CD14-positive monocyte (primary cell): ENCODE results near the gene MKLN1. TPM values are rescaled to one million over a fixed set of nuclear protein-coding genes. Genes with fewer than 3 reads are reported as not detected.

Experiments
- DNase-seq, 3 donors: peaks; one replicate each; pipeline ENCODE4 v3.0.0-alpha.2; 2011 to 2022
- H2AFZ ChIP-seq: 2 replicates; pipeline ENCODE4 v1.6.0; 2012; ENCODE audit warnings: mild to moderate bottlenecking, low read depth, low read length, inconsistent platforms; ENCODE audit not compliant: insufficient read depth, poor library complexity, severe bottlenecking
- H3K27ac ChIP-seq, 2 donors: 1 replicate in 1 of 2; 2 replicates in 1 of 2; pipeline ENCODE4 v1.5.1; 2012 to 2013; ENCODE audit warnings: low read length in 2 of 2, control low read depth in 1 of 2, inconsistent platforms in 1 of 2, low read depth in 1 of 2, mild to moderate bottlenecking in 1 of 2
- H3K27me3 ChIP-seq, 2 donors: one replicate each; pipeline versions ENCODE4 v1.6.0 to v1.6.1; 2011 to 2013; ENCODE audit warnings: low read length in 2 of 2; ENCODE audit not compliant: control insufficient read depth in 2 of 2, insufficient read depth in 2 of 2
- H3K36me3 ChIP-seq, 2 donors: replicated peaks in 1 of 2; 1 replicate in 1 of 2; 2 replicates in 1 of 2; pipeline versions ENCODE4 v1.5.1 to v1.6.1; 2012 to 2013; ENCODE audit warnings: low read length in 2 of 2, control low read depth in 1 of 2, inconsistent platforms in 1 of 2, mild to moderate bottlenecking in 1 of 2; ENCODE audit not compliant: insufficient read depth in 2 of 2, control insufficient read depth in 1 of 2
- H3K4me1 ChIP-seq, 2 donors: 1 replicate in 1 of 2; 2 replicates in 1 of 2; pipeline versions ENCODE4 v1.5.1 to v1.6.1; 2012 to 2013; ENCODE audit warnings: low read length in 2 of 2, control low read depth in 1 of 2, inconsistent platforms in 1 of 2, mild to moderate bottlenecking in 1 of 2, moderate library complexity in 1 of 2; ENCODE audit not compliant: insufficient read depth in 2 of 2, control insufficient read depth in 1 of 2
- H3K4me2 ChIP-seq: replicated peaks from 2 replicates; pipeline ENCODE3; 2012; ENCODE audit warnings: low read length, moderate library complexity, mild to moderate bottlenecking; ENCODE audit not compliant: poor library complexity, severe bottlenecking; ENCODE audit errors: extremely low read depth
- H3K4me3 ChIP-seq, 3 experiments: fragments of 200-600 bp in 1 of 3; sonication (generic) in 1 of 3; replicated peaks in 1 of 3; 1 replicate in 2 of 3; 2 replicates in 1 of 3; pipeline ENCODE4 v1.5.1; 2011 to 2013; ENCODE audit warnings: low read length in 3 of 3, mild to moderate bottlenecking in 3 of 3, control low read depth in 2 of 3, low read depth in 2 of 3, inconsistent platforms in 1 of 3, moderate library complexity in 1 of 3
- H3K79me2 ChIP-seq: 2 replicates; pipeline ENCODE4 v1.6.0; 2012; ENCODE audit warnings: mild to moderate bottlenecking, control low read depth, inconsistent platforms, low read length, moderate library complexity; ENCODE audit not compliant: insufficient read depth
- H3K9ac ChIP-seq: 2 replicates; pipeline ENCODE4 v1.6.0; 2017; ENCODE audit warnings: low read length, mild to moderate bottlenecking; ENCODE audit not compliant: insufficient read depth, poor library complexity, severe bottlenecking
- H3K9me3 ChIP-seq, 2 donors: replicated peaks in 1 of 2; 1 replicate in 1 of 2; 2 replicates in 1 of 2; pipeline versions ENCODE4 v1.5.1 to v1.6.1; 2012 to 2013; ENCODE audit warnings: low read length in 2 of 2, control low read depth in 1 of 2; ENCODE audit not compliant: control insufficient read depth in 1 of 2, insufficient read depth in 1 of 2
- H4K20me1 ChIP-seq: 2 replicates; pipeline ENCODE4 v1.6.0; 2012; ENCODE audit warnings: mild to moderate bottlenecking, low read length, control low read depth, moderate library complexity; ENCODE audit not compliant: insufficient read depth
- H3K27ac Mint-ChIP-seq, 7 donors: one replicate each; pipeline ENCODE4 v1.8.0; 2020; ENCODE audit warnings: mild to moderate bottlenecking in 7 of 7, mixed read lengths in 7 of 7, moderate library complexity in 6 of 7, inconsistent platforms in 2 of 7
- H3K27me3 Mint-ChIP-seq, 3 donors: one replicate each; pipeline ENCODE4 v1.8.0; 2021 to 2022; ENCODE audit warnings: low read depth in 3 of 3, mild to moderate bottlenecking in 3 of 3, mixed read lengths in 3 of 3, moderate library complexity in 3 of 3, inconsistent platforms in 1 of 3
- H3K36me3 Mint-ChIP-seq, 2 donors: one replicate each; pipeline ENCODE4 v1.8.0; 2020; ENCODE audit warnings: mixed read lengths in 2 of 2, inconsistent platforms in 1 of 2, mild to moderate bottlenecking in 1 of 2
- H3K4me1 Mint-ChIP-seq: one replicate; pipeline ENCODE4 v1.8.0; 2020; ENCODE audit warnings: mild to moderate bottlenecking, mixed read lengths
- H3K4me3 Mint-ChIP-seq, 2 donors: one replicate each; pipeline ENCODE4 v1.8.0; 2020; ENCODE audit warnings: mild to moderate bottlenecking in 2 of 2, mixed read lengths in 2 of 2, moderate library complexity in 1 of 2
- H3K9me3 Mint-ChIP-seq, 7 donors: one replicate each; pipeline ENCODE4 v1.8.0; 2020 to 2022; ENCODE audit warnings: mixed read lengths in 7 of 7, mild to moderate bottlenecking in 6 of 7, moderate library complexity in 6 of 7, inconsistent platforms in 2 of 7
- whole genome bisulfite sequencing: methylation state at CpG from one replicate; pipeline ENCODE4 v1.1.5; 2013; ENCODE audit warnings: missing lambda C conversion rate; ENCODE audit not compliant: insufficient coverage; 5-methylcytosine and 5-hydroxymethylcytosine counted together
- intact Hi-C, 2 donors: fragments of 100-400 bp; cut with micrococcal nuclease; formaldehyde crosslinking; loops; one replicate each; pipeline versions ENCODE4 v1.15.0 to v1.15.1; 2023
- polyA plus RNA-seq, 3 donors: library from polyadenylated mRNA; depleted of rRNA in 1 of 3; unstranded in 2 of 3; stranded (reverse) in 1 of 3; fragments of 300-500 nt in 2 of 3; fragments of >200 nt in 1 of 3; fragmentation: Illumina TruSeq in 2 of 3; gene quantifications; 1 replicate in 2 of 3; 2 replicates in 1 of 3; pipeline ENCODE4 v1.2.3, GENCODE V29; 2012 to 2021
- TF ChIP-seq, protein P1 (sequence below): fragments of 200-600 bp; IDR thresholded peaks from one replicate; pipeline ENCODE4 v1.8.0; 2022; ENCODE audit warnings: antibody characterized with exemption, mild to moderate bottlenecking

MKLN1 gene
- polyA plus RNA-seq, 3 donors = 12.2 to 18.5 (median 17.2) TPM

DNA sequence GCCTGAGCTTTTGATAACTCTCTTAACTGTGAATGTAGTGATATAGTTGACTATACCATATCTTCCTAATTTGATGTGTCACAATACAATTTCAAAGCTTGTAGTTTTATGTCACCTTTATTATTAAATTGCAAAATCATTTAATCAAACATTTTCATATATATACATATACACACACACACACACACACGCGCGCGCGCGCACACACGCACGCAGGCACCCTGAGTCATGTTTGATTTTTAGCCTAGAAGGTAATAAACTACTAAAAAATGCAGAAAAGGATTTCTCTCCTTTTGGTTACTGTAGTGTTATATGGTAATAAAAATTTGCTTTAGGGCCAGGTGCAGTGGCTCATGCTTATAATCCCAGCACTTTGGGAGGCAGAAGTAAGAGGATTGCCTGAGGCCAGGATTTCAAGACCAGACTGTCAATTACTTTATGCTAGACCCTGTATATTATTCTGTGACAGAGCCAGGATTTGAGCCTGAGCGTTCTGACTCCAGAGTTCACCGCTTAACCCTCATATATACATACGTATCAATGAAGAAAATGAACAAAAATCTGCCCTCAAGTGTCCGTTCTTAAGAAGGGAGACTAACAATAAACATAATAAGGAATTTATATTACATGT is 139.2 kb downstream of the MKLN1 start:
- no peaks in the 10 kb centered on the region for H3K9me3 ChIP-seq
- H3K9ac ChIP-seq = no peak overlapping the region
- H3K4me3 Mint-ChIP-seq = no peak overlapping the region
- H3K27ac ChIP-seq = no peak overlapping the region
- H3K27ac Mint-ChIP-seq = no peak overlapping the region
- no peak overlapping the region for H3K4me3 ChIP-seq
- H3K36me3 Mint-ChIP-seq = peaks cover 69 to 78% of the 10 kb centered on the region in 2 donors
- H4K20me1 ChIP-seq = no peaks in the 10 kb centered on the region
- TF ChIP-seq, protein P1, sequence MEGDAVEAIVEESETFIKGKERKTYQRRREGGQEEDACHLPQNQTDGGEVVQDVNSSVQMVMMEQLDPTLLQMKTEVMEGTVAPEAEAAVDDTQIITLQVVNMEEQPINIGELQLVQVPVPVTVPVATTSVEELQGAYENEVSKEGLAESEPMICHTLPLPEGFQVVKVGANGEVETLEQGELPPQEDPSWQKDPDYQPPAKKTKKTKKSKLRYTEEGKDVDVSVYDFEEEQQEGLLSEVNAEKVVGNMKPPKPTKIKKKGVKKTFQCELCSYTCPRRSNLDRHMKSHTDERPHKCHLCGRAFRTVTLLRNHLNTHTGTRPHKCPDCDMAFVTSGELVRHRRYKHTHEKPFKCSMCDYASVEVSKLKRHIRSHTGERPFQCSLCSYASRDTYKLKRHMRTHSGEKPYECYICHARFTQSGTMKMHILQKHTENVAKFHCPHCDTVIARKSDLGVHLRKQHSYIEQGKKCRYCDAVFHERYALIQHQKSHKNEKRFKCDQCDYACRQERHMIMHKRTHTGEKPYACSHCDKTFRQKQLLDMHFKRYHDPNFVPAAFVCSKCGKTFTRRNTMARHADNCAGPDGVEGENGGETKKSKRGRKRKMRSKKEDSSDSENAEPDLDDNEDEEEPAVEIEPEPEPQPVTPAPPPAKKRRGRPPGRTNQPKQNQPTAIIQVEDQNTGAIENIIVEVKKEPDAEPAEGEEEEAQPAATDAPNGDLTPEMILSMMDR = no peak
- H3K4me2 ChIP-seq = no peak overlapping the region
- H2AFZ ChIP-seq = no peak overlapping the region
- intact Hi-C loops = no loop called here
- H3K27me3 Mint-ChIP-seq = no peaks in the 10 kb centered on the region
- WGBS = no CpG with 5 or more reads among the region's 12 CpGs
- no peak for DNase-seq
- no peaks in the 10 kb centered on the region for H3K27me3 ChIP-seq
- H3K9me3 Mint-ChIP-seq = no peaks in the 10 kb centered on the region
- H3K79me2 ChIP-seq = no peaks in the 10 kb centered on the region
- no peaks in the 10 kb centered on the region for H3K4me1 Mint-ChIP-seq
- H3K36me3 ChIP-seq = peaks cover 75 to 100% of the 10 kb centered on the region in 2 donors
- H3K4me1 ChIP-seq = no peaks in the 10 kb centered on the region

DNA sequence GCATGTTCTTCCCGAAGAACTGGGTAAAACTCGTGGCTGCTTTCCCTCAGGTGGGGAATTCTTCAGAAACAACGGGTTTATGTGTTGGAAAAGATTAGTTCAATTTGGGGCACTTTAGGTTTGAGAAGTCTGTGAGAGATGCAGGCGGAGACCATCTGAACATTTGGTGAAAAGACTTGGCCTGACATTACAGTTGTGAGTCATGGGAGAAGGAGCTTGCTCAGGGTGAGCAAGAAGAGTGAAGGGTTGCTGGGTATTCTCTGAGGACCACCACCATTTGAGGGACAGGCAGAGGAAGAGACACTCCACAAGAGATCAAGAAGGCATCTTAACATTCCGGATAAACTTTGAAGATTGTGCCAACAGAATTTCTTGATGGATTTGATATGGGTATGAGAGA is 140.1 kb downstream of the MKLN1 start:
- Histone ChIP-seq H3K9ac (no peak overlapping the region), H3K79me2 (no peaks in the 10 kb centered on the region), H4K20me1 (no peaks in the 10 kb centered on the region), H2AFZ (no peak overlapping the region), H3K27ac (no peak overlapping the region), H3K4me1 (no peaks in the 10 kb centered on the region), H3K4me3 (no peak overlapping the region), H3K36me3 (peaks cover 73 to 100% of the 10 kb centered on the region in 2 donors), H3K9me3 (no peaks in the 10 kb centered on the region), H3K27me3 (no peaks in the 10 kb centered on the region), H3K4me2 (no peak overlapping the region)
- TF ChIP-seq, protein P1 = no peak
- no peak for DNase-seq
- no peaks in the 10 kb centered on the region for H3K27me3 Mint-ChIP-seq
- no peak overlapping the region for H3K4me3 Mint-ChIP-seq
- H3K4me1 Mint-ChIP-seq = no peaks in the 10 kb centered on the region
- WGBS = 98% methylated on average over 4 of the region's 5 CpGs
- no peak overlapping the region for H3K27ac Mint-ChIP-seq
- intact Hi-C loops = no loop called here
- peaks cover 71 to 77% of the 10 kb centered on the region in 2 donors for H3K36me3 Mint-ChIP-seq
- H3K9me3 Mint-ChIP-seq = no peaks in the 10 kb centered on the region
